Measurements from ENCODE around the gene SSC4D.
A peak's percentile ranks its signal among the peaks of the same experiment; 100 is the strongest.
"Not testable (repeated sequence)": the region's sequence is repeated elsewhere in the genome, so short reads cannot be mapped to it uniquely, and the experiment has no call there.

SSC4D gene

DNA sequence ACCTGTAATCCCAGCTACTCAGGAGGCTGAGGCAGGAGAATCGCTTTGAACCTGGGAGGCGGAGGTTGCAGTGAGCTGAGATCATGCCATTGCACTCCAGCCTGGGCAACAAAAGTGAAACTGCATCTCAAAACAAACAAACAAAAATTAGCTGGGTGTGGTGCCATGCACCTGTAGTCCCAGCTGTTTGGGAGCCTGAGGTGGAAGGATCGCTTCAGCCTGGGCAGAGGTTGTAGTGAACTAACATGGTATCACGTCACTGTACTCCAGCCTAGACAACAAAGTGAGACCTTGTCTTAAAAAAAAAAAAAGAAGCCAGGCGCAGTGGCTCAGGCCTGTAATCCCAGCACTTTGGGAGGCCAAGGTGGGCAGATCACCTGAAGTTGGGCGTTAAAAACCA, 21.7 kb downstream of the SSC4D start:
- DNase-seq (ENCODE audit: extremely low read depth in 1 of 2, low read depth in 1 of 2) = not testable (repeated sequence)

DNA sequence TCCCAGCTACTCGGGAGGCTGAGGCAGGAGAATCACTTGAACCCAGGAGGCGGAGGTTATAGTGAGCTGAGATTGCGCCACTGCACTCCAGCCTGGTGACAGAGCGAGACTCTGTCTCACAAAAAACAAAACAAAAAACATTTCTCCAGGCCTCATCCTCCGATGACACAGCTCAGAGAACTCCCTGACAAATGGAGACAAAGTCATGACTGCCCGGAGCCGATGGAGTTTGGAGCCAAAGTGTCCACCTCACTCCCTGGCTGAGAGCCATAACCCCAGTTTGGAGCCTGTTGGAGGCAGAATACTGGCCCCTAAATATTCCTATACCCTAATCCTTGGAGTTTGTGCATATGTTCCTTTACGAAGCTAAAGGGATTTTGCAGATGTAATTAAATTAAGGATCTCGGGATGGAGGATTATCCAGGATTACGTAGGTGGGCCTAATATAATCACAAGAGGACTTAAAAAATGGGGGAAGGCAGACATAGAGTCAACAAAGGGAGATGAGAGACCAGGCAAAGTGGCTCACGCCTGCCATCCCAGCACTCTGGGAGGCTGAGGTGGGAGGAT, 22.7 kb downstream of the SSC4D start:
- DNase-seq (ENCODE audit: extremely low read depth in 1 of 2, low read depth in 1 of 2) = no peak

GRCh38 chr7:76383089-76383944, 26.2 kb downstream of the SSC4D start:
- DNase-seq (ENCODE audit: extremely low read depth in 1 of 2, low read depth in 1 of 2) = no peak

GRCh38 chr7:76381814-76382213, 27.7 kb downstream of the SSC4D start:
- no peak for DNase-seq (ENCODE audit: extremely low read depth in 1 of 2, low read depth in 1 of 2)

- DNase-seq (ENCODE audit: extremely low read depth in 1 of 2, low read depth in 1 of 2) = no peak
These were observed 28.9 kb downstream of the SSC4D start for GRCh38 chr7:76380623-76380966.

GRCh38 chr7:76377186-76377918, 32.1 kb downstream of the SSC4D start:
- DNase-seq (ENCODE audit: extremely low read depth in 1 of 2, low read depth in 1 of 2) = no peak

DNA sequence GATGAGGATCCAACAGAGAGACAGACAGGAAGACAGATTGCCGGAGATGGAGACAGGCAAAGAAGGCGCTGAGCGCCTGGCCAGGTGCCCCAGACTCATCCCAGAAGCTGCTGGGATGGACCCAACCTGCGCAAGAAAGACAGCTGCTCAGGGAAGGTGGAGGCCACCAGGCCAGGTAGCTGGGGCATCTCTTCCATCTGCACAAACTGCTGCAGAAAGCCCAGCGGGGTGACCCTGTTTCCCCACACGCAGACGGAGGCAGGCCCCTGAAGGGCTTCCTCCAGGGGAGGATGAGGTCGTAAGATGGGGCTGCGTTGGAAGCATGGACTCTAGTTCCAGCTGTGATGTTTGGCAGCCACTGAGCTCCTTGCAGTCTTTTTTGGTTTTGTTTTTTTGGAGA, 34.2 kb downstream of the SSC4D start:
- no peak for DNase-seq (ENCODE audit: extremely low read depth in 1 of 2, low read depth in 1 of 2)

- no peak for DNase-seq (ENCODE audit: extremely low read depth in 1 of 2, low read depth in 1 of 2)
These were observed 36.3 kb downstream of the SSC4D start for GRCh38 chr7:76372984-76373833.

DNA sequence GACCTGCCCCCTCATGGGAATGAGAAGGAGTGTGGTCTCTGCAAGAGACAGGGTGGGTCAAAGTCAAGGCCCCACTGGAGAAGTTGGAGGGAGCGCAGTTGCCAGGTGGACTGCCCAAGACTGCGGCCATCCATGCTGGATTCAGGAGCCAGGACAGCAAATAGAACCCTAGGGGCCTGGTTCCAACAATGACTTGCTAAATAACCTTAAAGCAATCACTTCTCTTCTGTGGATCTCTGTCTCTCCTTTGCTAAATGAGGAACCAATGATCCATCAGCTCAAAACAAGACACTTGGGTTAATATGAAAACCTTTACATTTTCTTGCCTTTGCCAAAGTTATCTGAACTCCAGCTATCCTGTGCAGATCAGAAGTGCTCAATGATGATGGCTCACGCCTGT, 38.1 kb downstream of the SSC4D start:
- no peak for DNase-seq (ENCODE audit: extremely low read depth in 1 of 2, low read depth in 1 of 2)

- no peak for DNase-seq (ENCODE audit: extremely low read depth in 1 of 2, low read depth in 1 of 2)
These were observed 40.5 kb downstream of the SSC4D start for GRCh38 chr7:76369018-76369417.

- DNase-seq (ENCODE audit: extremely low read depth in 1 of 2, low read depth in 1 of 2) = no peak
These were observed 41.3 kb downstream of the SSC4D start for GRCh38 chr7:76368190-76368589.

- no peak for DNase-seq (ENCODE audit: extremely low read depth in 1 of 2, low read depth in 1 of 2)
These were observed 45.3 kb downstream of the SSC4D start for GRCh38 chr7:76364198-76364584.

- DNase-seq (ENCODE audit: extremely low read depth in 1 of 2, low read depth in 1 of 2) = not testable (repeated sequence)
These were observed 45.7 kb downstream of the SSC4D start for GRCh38 chr7:76363754-76364153.

- DNase-seq (ENCODE audit: extremely low read depth in 1 of 2, low read depth in 1 of 2) = no peak
These were observed 49.4 kb downstream of the SSC4D start for GRCh38 chr7:76359978-76360638.

GRCh38 chr7:76359111-76359977, 50.2 kb downstream of the SSC4D start:
- DNase-seq (ENCODE audit: extremely low read depth in 1 of 2, low read depth in 1 of 2) = peak; percentile 85 to 94

DNA sequence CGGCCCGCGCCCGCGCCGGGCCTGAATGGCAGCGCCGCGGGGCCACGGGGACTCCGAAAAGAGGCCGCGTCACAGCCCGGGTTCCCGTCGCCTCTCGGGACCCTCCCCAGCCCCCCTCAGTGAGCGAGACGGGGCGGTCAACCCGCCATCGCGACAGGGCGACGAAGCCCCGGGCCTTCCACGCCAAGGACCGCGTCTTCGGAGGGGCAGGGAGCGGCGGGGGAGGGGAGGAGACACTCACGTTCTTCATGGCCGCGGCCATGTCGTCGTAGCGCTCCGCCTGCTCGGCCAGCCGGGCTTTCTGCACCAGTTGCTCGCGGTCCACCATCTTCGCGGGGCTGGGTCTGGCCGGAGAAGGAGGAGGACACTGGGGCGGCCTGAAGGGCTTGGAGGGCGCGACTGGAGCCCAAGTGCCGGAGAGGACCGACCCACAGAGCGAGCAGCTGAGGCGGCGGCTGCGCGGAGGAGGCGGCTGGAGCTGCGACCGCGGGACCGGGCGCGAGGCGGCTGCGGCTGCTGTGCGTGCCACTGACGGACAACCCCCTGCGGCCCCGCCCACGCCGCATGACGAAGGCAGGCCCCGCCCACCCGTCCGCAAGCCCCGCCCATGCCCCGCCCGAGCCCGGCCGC, 50.9 kb downstream of the SSC4D start, which contains the start of gene YWHAG:
YWHAG (minus strand) TSS at position 511 of the 630 bp plus-strand sequence; CDS start at position 328, 183 bp downstream.
- peak; percentile 70 to 73 for DNase-seq (ENCODE audit: extremely low read depth in 1 of 2, low read depth in 1 of 2)

DNA sequence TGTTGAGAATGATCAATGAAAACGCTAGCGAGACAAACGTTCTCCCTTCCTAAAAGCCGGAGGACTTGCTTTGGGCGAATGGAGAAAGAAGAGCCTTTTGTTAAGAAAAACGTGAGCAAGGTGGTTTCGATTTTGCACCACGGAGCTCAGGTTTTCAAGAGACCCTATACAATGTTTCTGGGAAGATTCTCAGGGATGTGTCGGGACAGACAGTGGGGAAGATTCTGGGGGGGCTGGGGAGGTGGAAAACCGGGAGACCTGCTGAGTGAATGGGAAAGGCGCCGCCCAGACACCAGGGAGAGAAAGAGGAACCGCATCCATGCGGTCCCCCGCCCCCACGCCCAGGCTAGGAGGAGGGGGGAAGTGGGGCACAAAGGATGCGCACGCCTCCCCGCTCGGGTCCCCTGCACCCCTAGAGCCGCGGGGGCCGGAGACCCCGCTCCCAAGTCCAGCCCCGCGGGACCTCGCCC, 51.5 kb downstream of the SSC4D start:
- DNase-seq (ENCODE audit: extremely low read depth in 1 of 2, low read depth in 1 of 2) = peak in 1 of 2 donors; percentile 15

DNA sequence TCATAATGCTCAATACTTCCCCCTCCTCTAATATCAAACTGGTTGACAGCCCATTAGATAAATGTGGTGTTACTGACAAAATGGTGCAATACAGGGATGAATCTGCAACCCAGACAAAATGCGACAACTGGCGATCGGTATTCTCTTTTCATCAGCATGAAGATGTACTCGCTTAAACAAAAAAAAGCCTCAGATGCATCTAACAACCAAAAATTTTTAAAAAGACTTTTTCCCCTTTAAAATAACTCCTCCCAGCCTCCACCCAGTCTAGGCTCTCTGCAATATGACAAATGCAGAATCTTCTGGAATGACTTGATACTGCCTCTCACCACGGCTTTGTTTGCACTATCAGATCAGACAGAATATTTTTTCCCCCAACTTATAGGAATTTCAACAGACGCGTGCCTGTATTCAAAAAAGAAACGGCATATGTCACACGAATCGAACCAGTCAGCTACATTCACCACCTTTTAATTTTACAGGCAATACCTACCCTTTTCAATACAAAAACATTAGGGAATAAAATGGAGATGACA, 52.0 kb downstream of the SSC4D start:
- no peak for DNase-seq (ENCODE audit: extremely low read depth in 1 of 2, low read depth in 1 of 2)

- no peak for DNase-seq (ENCODE audit: extremely low read depth in 1 of 2, low read depth in 1 of 2)
These were observed 52.7 kb downstream of the SSC4D start for GRCh38 chr7:76356823-76357222.
